Keratinocyte (primary cell): ENCODE results near the gene SIVA1. TPM values are rescaled to one million over a fixed set of nuclear protein-coding genes. Genes with fewer than 3 reads are reported as not detected.

Experiments used
- DNase-seq: peaks from one replicate; pipeline ENCODE4 v3.0.0-alpha.2; 2011; ENCODE audit warnings: low read depth, missing footprints, low spot score
- FAIRE-seq: peaks from 2 replicates; lab custom pipeline; 2011; peaks lifted over from hg19 to GRCh38; lab: Jason Lieb, UNC
- H2AFZ ChIP-seq: 2 replicates; pipeline ENCODE4 v1.6.0; 2012; ENCODE audit warnings: low read length, control low read depth, inconsistent platforms; ENCODE audit not compliant: control insufficient read depth
- H3K27ac ChIP-seq: 2 replicates; pipeline ENCODE4 v1.5.1; 2011; ENCODE audit warnings: low read length; ENCODE audit not compliant: control insufficient read depth, insufficient read depth
- H3K27me3 ChIP-seq: 3 replicates; pipeline ENCODE4 v1.6.0; 2011; ENCODE audit warnings: low read length; ENCODE audit not compliant: control insufficient read depth, insufficient read depth; ENCODE audit errors: extremely low read depth
- H3K36me3 ChIP-seq, 2 experiments: 2 replicates in 1 of 2; 3 replicates in 1 of 2; pipeline ENCODE4 v1.5.1; 2011; ENCODE audit warnings: low read length in 2 of 2, mild to moderate bottlenecking in 1 of 2; ENCODE audit not compliant: control insufficient read depth in 2 of 2, insufficient read depth in 2 of 2; ENCODE audit errors: extremely low read depth in 1 of 2
- H3K4me1 ChIP-seq: 3 replicates; pipeline ENCODE4 v1.5.1; 2011; ENCODE audit warnings: low read length; ENCODE audit not compliant: control insufficient read depth, insufficient read depth; ENCODE audit errors: extremely low read depth
- H3K4me2 ChIP-seq: 3 replicates; pipeline ENCODE4 v1.6.0; 2011; ENCODE audit warnings: low read depth, low read length; ENCODE audit not compliant: control insufficient read depth, insufficient read depth; ENCODE audit errors: extremely low read depth
- H3K4me3 ChIP-seq, 3 experiments: fragments of 200-600 bp in 1 of 3; sonication (generic) in 1 of 3; 2 replicates in 2 of 3; 3 replicates in 1 of 3; pipeline ENCODE4 v1.5.1; 2011 to 2016; ENCODE audit warnings: low read length in 3 of 3, mild to moderate bottlenecking in 3 of 3, control low read depth in 2 of 3, inconsistent platforms in 1 of 3, low read depth in 1 of 3, mixed read lengths in 1 of 3, mixed run types in 1 of 3, moderate library complexity in 1 of 3; ENCODE audit not compliant: control insufficient read depth in 2 of 3, insufficient read depth in 2 of 3; ENCODE audit errors: extremely low read depth in 1 of 3
- H3K79me2 ChIP-seq: 2 replicates; pipeline ENCODE4 v1.6.0; 2012; ENCODE audit warnings: low read length; ENCODE audit not compliant: control insufficient read depth, insufficient read depth
- H3K9ac ChIP-seq: 3 replicates; pipeline ENCODE4 v1.6.0; 2011; ENCODE audit warnings: low read length; ENCODE audit not compliant: control insufficient read depth, insufficient read depth; ENCODE audit errors: extremely low read depth
- H3K9me1 ChIP-seq: 3 replicates; pipeline ENCODE4 v1.6.0; 2011; ENCODE audit warnings: low read length; ENCODE audit not compliant: control insufficient read depth, insufficient read depth; ENCODE audit errors: extremely low read depth
- H3K9me3 ChIP-seq: 2 replicates; pipeline ENCODE4 v1.5.1; 2012; ENCODE audit warnings: low read depth, low read length; ENCODE audit not compliant: control insufficient read depth
- H4K20me1 ChIP-seq: 3 replicates; pipeline ENCODE4 v1.6.0; 2011; ENCODE audit warnings: low read length; ENCODE audit not compliant: control insufficient read depth, insufficient read depth; ENCODE audit errors: extremely low read depth
- CTCF ChIP-seq, 3 experiments: IDR thresholded peaks in 1 of 3; conservative IDR thresholded peaks in 1 of 3; optimal IDR thresholded peaks in 1 of 3; 2 replicates in 2 of 3; 3 replicates in 1 of 3; pipeline versions ENCODE3 to v1.5.1; 2011; ENCODE audit warnings: low read length in 3 of 3, mild to moderate bottlenecking in 3 of 3, moderate library complexity in 2 of 3, control low read depth in 1 of 3, inconsistent platforms in 1 of 3; ENCODE audit not compliant: insufficient read depth in 2 of 3; ENCODE audit errors: extremely low read depth in 1 of 3
- EZH2 ChIP-seq: IDR thresholded peaks from one replicate; pipeline ENCODE4 v1.6.1; 2012; ENCODE audit warnings: inconsistent platforms, mild to moderate bottlenecking, low read length, moderate library complexity
- dilution Hi-C: fragments of 300-500 bp; cut with MboI; formaldehyde crosslinking; loops from one replicate; pipeline ENCODE4 v1.7.0; 2020; ENCODE audit warnings: low sequenced_read_pairs; ENCODE audit not compliant: extremely low pct_ligation_motif_present
- polyA plus RNA-seq, 5 experiments: library from polyadenylated mRNA; depleted of rRNA in 3 of 5; stranded (reverse) in 3 of 5; stranded (forward) in 1 of 5; unstranded in 1 of 5; fragments of >200 nt; gene quantifications; 1 replicate in 1 of 5; 2 replicates in 3 of 5; 3 replicates in 1 of 5; pipeline versions ENCODE4 v1.2.1 to v1.2.3, GENCODE V29; 2011 to 2012; ENCODE audit warnings: missing spikeins in 2 of 5, low read depth in 1 of 5, low replicate concordance in 1 of 5

The SIVA1 gene
- polyA plus RNA-seq, 1 donor (not counting 4 experiments of a cell fraction or from before 2014, with no cell fraction given), result 35.3 TPM

DNA sequence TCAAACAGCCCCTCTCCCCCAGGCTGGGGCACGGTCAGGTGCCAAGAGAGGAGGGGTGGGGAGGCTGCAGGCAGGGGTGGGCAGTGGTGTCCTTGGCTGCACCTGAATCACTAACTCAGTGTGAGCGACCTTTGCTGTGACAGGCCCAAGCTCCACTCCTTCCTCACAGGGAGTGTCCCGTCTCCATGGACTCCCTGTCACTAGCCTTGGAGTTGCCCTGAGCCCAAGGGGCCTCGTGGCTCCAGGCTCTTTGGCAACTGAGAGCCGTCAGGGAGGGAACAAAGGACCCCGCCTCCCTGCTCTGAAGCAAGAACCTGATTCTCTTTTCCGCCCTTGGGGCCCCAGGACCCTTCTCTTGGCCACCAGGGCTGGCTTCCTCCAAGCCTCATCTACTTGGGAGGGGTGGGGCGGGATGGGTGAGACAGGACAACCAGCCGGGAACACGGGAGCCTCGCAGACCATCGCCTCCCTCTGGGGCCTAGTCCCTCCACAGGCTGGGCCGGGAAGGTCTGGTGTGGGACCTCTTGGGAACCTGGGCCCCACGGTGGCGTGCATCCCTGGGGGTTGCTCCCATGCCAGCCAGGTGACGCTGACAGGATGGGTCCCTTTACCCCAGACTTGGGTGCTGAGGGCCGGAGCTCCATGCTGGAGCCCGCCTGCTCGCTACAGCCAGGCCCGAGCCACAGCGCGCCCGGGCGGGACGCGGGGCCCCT, 29.9 kb upstream of the SIVA1 start:
- peaks cover 6% of the 10 kb centered on the region for H3K4me1 ChIP-seq
- H3K4me3 ChIP-seq, result peak overlapping the region; percentile 34 to 66 (median 51)
- H3K9ac ChIP-seq, result no peak overlapping the region
- H3K36me3 ChIP-seq, result peaks cover 0 to 10% of the 10 kb centered on the region in 2 experiments
- no peak overlapping the region for H3K27ac ChIP-seq
- H3K4me2 ChIP-seq, result peak overlapping the region; percentile 76
- no peaks in the 10 kb centered on the region for H3K79me2 ChIP-seq
- no peak for TF ChIP-seq CTCF (optimal IDR thresholded peaks at IDR 0.05 in 1 of 3, IDR thresholded peaks at IDR 0.05 in 1 of 3, conservative IDR thresholded peaks at IDR 0.05 in 1 of 3; ENCODE audit: extremely low read depth in 1 of 3, insufficient read depth in 2 of 3, low read length in 3 of 3)
- TF ChIP-seq EZH2, result no peak
- no peaks in the 10 kb centered on the region for H3K9me1 ChIP-seq
- dilution Hi-C loops, result no loop called here
- H3K9me3 ChIP-seq, result no peaks in the 10 kb centered on the region
- H2AFZ ChIP-seq, result no peak overlapping the region
- no peak for DNase-seq
- H4K20me1 ChIP-seq, result peaks cover 7% of the 10 kb centered on the region
- FAIRE-seq, result no peak
- peaks cover 5% of the 10 kb centered on the region for H3K27me3 ChIP-seq

DNA sequence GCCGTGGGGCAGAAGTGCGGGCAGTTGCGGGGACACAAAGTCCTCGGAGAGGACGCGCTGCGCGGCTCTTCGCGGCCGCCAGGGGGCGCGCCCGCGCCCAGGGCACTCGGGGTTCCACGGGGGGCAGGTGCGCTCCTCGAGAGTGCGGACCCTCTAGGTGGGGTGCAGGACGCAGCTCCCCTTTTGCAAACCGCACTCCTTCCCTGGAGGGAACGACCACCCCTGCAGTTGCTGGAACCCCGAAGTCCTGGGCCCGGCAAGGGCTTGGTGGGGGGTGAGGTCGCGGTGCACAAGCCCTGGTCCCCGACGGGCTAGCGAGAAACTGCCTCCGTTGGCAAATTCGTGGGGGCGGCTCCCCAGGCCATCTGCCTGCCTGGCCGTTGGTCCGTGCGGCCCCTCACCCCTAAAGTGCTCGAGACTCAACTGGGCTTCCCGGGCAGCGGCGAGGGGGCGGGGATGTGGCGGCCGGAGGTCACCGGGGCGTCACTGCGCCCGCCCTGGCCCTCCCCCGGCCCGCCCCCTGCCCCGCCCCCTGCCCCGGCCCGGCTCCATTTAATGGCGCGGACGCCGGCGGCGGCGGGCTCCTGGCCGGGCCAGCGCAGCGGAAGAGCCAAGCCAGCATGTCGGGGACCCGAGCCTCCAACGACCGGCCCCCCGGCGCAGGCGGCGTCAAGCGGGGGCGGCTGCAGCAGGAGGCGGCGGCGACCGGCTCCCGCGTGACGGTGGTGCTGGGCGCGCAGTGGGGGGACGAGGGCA, 29.1 kb upstream of the SIVA1 start, which contains the start of gene ADSS1:
Gene ADSS1 (plus strand): TSS at position 579 of the 756 bp plus-strand sequence. CDS start 42 bp downstream, at position 621.
- Histone ChIP-seq H3K9me3 (no peaks in the 10 kb centered on the region), H3K4me3 (peak within 1 kb of the TSS; percentile 34 to 66 (median 51)), H3K79me2 (no peaks in the 10 kb centered on the region), H3K27ac (no peak within 1 kb of the TSS), H2AFZ (no peak within 1 kb of the TSS), H3K9me1 (no peaks in the 10 kb centered on the region), H3K4me2 (peak within 1 kb of the TSS; percentile 76), H3K4me1 (peaks cover 6% of the 10 kb centered on the region), H3K9ac (no peak within 1 kb of the TSS), H3K36me3 (peaks cover 0 to 8% of the 10 kb centered on the region in 2 experiments), H4K20me1 (peaks cover 7% of the 10 kb centered on the region), H3K27me3 (peaks cover 5% of the 10 kb centered on the region)
- TF ChIP-seq EZH2 (no peak), CTCF (optimal IDR thresholded peaks at IDR 0.05 in 1 of 3, IDR thresholded peaks at IDR 0.05 in 1 of 3, conservative IDR thresholded peaks at IDR 0.05 in 1 of 3; ENCODE audit: extremely low read depth in 1 of 3, insufficient read depth in 2 of 3, low read length in 3 of 3) (peak; percentile 74 to 90 (median 80))
- dilution Hi-C loops, result no loop called here
- FAIRE-seq, result no peak
- DNase-seq, result no peak
